Measurements from ENCODE around the gene MYPOP.

MYPOP gene

GRCh38 chr19:45866400-45867176 is 35.8 kb downstream of the MYPOP start:
- H3K27ac ChIP-seq (ENCODE audit: extremely low read depth, low read depth, low read length) = no peak overlapping the region
- H3K9me3 ChIP-seq (ENCODE audit: control insufficient read depth, insufficient read depth, low read depth, low read length) = no peaks in the 10 kb centered on the region
- H3K36me3 ChIP-seq (ENCODE audit: control insufficient read depth in 2 of 2, insufficient read depth in 1 of 2, low read length in 2 of 2) = peaks cover 0 to 3% of the 10 kb centered on the region in 2 experiments; a peak in 1 of 3 replicates
- ChIA-PET CTCF (interaction anchor here (0.5 to 6.6 kb wide), 4 partner anchors 16 to 107 kb away, joined by 3 to 91 read pairs (median 7); partner anchors contain the start of gene IRF2BP1), POLR2A (interaction anchor here (1.5 kb wide), 1 partner anchor 128 kb away, joined by 3 read pairs; the partner anchor contains the start of gene CCDC61)
- H3K4me3 ChIP-seq (ENCODE audit: low read depth, low read length) = no peak overlapping the region
- H3K4me1 ChIP-seq (ENCODE audit: control insufficient read depth, insufficient read depth, low read length) = peaks cover 2% of the 10 kb centered on the region; the same call in 1 of the 2 replicates
- no peak for TF ChIP-seq ZNF280C (tag by site-specific recombination; IDR thresholded peaks at IDR 0.05)
- no peak for TF ChIP-seq KLF1 (tag by site-specific recombination; IDR thresholded peaks at IDR 0.05)
- TF ChIP-seq ZNF132 (tag by site-specific recombination; IDR thresholded peaks at IDR 0.05; ENCODE audit: borderline replicate concordance) = no peak
- TF ChIP-seq ZNF239 (tag by site-specific recombination; IDR thresholded peaks at IDR 0.05) = no peak
- no peak for TF ChIP-seq ZNF426 (tag by site-specific recombination; IDR thresholded peaks at IDR 0.05)
- no peak for TF ChIP-seq ZNF18 (tag by site-specific recombination; IDR thresholded peaks at IDR 0.05)
- TF ChIP-seq ZNF623 (tag by site-specific recombination; IDR thresholded peaks at IDR 0.05) = no peak
- no peak for TF ChIP-seq ZNF211 (tag by site-specific recombination; IDR thresholded peaks at IDR 0.05; ENCODE audit: low read depth)

- POLR2A ChIA-PET = interaction anchor here (1.4 to 3.7 kb wide), 2 partner anchors 16 to 21 kb away, joined by 3 to 39 read pairs; partner anchors contain the start of gene IRF2BP1
Measured at GRCh38 chr19:45865269-45865948, 37.0 kb downstream of the MYPOP start.

More at GRCh38 chr19:45865269-45865948, 37.0 kb downstream of the MYPOP start:
- TF ChIP-seq, protein P1, sequence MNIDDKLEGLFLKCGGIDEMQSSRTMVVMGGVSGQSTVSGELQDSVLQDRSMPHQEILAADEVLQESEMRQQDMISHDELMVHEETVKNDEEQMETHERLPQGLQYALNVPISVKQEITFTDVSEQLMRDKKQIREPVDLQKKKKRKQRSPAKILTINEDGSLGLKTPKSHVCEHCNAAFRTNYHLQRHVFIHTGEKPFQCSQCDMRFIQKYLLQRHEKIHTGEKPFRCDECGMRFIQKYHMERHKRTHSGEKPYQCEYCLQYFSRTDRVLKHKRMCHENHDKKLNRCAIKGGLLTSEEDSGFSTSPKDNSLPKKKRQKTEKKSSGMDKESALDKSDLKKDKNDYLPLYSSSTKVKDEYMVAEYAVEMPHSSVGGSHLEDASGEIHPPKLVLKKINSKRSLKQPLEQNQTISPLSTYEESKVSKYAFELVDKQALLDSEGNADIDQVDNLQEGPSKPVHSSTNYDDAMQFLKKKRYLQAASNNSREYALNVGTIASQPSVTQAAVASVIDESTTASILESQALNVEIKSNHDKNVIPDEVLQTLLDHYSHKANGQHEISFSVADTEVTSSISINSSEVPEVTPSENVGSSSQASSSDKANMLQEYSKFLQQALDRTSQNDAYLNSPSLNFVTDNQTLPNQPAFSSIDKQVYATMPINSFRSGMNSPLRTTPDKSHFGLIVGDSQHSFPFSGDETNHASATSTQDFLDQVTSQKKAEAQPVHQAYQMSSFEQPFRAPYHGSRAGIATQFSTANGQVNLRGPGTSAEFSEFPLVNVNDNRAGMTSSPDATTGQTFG (tag by site-specific recombination; IDR thresholded peaks at IDR 0.05; ENCODE audit: borderline replicate concordance) = no peak
- no peak for TF ChIP-seq ZNF639 (tag by site-specific recombination; IDR thresholded peaks at IDR 0.05)
- no peak for TF ChIP-seq HIC1 (tag by site-specific recombination; IDR thresholded peaks at IDR 0.05)
- no peak for TF ChIP-seq ZNF184 (tag by site-specific recombination; IDR thresholded peaks at IDR 0.05)
- H3K36me3 ChIP-seq (ENCODE audit: control insufficient read depth in 2 of 2, insufficient read depth in 1 of 2, low read length in 2 of 2) = peaks cover 4 to 15% of the 10 kb centered on the region in 2 experiments
- H3K9me3 ChIP-seq (ENCODE audit: control insufficient read depth, insufficient read depth, low read depth, low read length) = no peaks in the 10 kb centered on the region
- H3K27ac ChIP-seq (ENCODE audit: extremely low read depth, low read depth, low read length) = no peak overlapping the region
- no peak overlapping the region for H3K4me3 ChIP-seq (ENCODE audit: low read depth, low read length)
- CTCF ChIA-PET = interaction anchor here (0.5 to 6.6 kb wide), 5 partner anchors 17 to 106 kb away, joined by 4 to 91 read pairs (median 4); partner anchors contain the start of genes IRF2BP1 and SIX5
- peaks cover 10% of the 10 kb centered on the region for H3K4me1 ChIP-seq (ENCODE audit: control insufficient read depth, insufficient read depth, low read length)
